ENCODE data around the gene STAT3.

Gene STAT3

DNA sequence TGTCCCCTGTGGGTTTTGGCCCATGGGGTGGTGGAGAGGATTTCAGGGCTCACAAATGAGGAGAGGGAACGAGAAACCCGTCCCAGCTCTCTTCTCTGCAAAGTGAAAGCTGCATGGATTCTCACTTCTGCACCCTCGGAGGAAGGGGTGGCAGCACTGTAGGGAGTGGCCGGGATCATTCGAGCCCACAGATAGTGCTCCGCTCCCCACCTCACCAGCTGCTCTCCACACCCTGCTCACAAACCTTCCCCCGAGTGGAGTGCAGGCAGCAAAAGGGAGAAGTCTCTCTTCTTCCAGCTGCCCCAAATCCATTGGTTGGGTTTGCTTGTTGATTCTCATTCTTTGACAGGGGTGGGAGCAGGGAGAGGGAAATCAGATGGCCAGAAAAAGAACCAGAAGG lies 79.8 kb downstream of the STAT3 start:
- H3K27me3 ChIP-seq (ENCODE audit: control insufficient read depth, low read length), result no peaks in the 10 kb centered on the region
- H3K4me3 ChIP-seq (ENCODE audit: low read length), result no peak overlapping the region
- H3K9me2 ChIP-seq (replicated peaks; ENCODE audit: control insufficient read depth, low read length), result no peaks in the 10 kb centered on the region
- H3K4me1 ChIP-seq (ENCODE audit: control insufficient read depth, low read length), result peaks cover 21% of the 10 kb centered on the region
- no peaks in the 10 kb centered on the region for H3K36me3 ChIP-seq (ENCODE audit: control insufficient read depth, low read length)
- no peak overlapping the region for H3K4me2 ChIP-seq (ENCODE audit: low read length)
- no peaks in the 10 kb centered on the region for H4K20me1 ChIP-seq (ENCODE audit: control insufficient read depth, insufficient read depth, low read depth, low read length)
- H3K79me2 ChIP-seq (ENCODE audit: control insufficient read depth, low read length), result no peaks in the 10 kb centered on the region
- no peak for TF ChIP-seq EZH2phosphoT487 (IDR thresholded peaks at IDR 0.05; ENCODE audit: borderline replicate concordance, low read length)
- TF ChIP-seq, protein P1, sequence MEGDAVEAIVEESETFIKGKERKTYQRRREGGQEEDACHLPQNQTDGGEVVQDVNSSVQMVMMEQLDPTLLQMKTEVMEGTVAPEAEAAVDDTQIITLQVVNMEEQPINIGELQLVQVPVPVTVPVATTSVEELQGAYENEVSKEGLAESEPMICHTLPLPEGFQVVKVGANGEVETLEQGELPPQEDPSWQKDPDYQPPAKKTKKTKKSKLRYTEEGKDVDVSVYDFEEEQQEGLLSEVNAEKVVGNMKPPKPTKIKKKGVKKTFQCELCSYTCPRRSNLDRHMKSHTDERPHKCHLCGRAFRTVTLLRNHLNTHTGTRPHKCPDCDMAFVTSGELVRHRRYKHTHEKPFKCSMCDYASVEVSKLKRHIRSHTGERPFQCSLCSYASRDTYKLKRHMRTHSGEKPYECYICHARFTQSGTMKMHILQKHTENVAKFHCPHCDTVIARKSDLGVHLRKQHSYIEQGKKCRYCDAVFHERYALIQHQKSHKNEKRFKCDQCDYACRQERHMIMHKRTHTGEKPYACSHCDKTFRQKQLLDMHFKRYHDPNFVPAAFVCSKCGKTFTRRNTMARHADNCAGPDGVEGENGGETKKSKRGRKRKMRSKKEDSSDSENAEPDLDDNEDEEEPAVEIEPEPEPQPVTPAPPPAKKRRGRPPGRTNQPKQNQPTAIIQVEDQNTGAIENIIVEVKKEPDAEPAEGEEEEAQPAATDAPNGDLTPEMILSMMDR (IDR thresholded peaks at IDR 0.05; ENCODE audit: low read depth, low read length, poor library complexity, severe bottlenecking), result no peak
- H3K9me3 ChIP-seq (ENCODE audit: control insufficient read depth, insufficient read depth, low read length), result no peaks in the 10 kb centered on the region
- no peak overlapping the region for H3K27ac ChIP-seq (ENCODE audit: low read depth, low read length)
- no peaks in the 10 kb centered on the region for H3F3A ChIP-seq (ENCODE audit: control insufficient read depth, insufficient read depth)

DNA sequence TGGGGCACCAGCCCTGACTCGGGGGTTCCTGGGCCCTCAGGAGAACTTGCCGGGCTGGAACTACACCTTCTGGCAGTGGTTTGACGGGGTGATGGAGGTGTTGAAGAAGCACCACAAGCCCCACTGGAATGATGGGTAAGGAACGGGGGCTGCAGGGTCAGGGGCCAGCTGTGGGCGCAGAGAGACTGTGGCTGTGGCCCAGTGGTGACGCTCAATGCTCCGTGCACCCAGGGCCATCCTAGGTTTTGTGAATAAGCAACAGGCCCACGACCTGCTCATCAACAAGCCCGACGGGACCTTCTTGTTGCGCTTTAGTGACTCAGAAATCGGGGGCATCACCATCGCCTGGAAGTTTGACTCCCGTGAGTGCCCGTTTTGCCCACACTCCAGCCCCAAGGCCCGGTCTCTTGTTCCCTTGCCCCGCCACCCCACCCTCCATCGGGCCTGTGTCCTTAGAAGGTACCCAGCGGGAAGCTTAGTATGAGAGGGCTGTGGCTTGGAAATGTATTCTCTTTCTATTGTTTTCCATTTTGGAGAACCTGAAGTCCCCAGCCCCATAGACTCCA lies 80.8 kb downstream of the STAT3 start:
- Histone ChIP-seq H3K27me3 (ENCODE audit: control insufficient read depth, low read length) (no peaks in the 10 kb centered on the region), H4K20me1 (ENCODE audit: control insufficient read depth, insufficient read depth, low read depth, low read length) (no peaks in the 10 kb centered on the region), H3F3A (ENCODE audit: control insufficient read depth, insufficient read depth) (no peaks in the 10 kb centered on the region), H3K9me3 (ENCODE audit: control insufficient read depth, insufficient read depth, low read length) (no peaks in the 10 kb centered on the region), H3K4me3 (ENCODE audit: low read length) (no peak overlapping the region), H3K79me2 (ENCODE audit: control insufficient read depth, low read length) (no peaks in the 10 kb centered on the region), H3K27ac (ENCODE audit: low read depth, low read length) (no peak overlapping the region), H3K4me1 (ENCODE audit: control insufficient read depth, low read length) (peaks cover 11% of the 10 kb centered on the region), H3K4me2 (ENCODE audit: low read length) (no peak overlapping the region), H3K9me2 (replicated peaks; ENCODE audit: control insufficient read depth, low read length) (no peaks in the 10 kb centered on the region), H3K36me3 (ENCODE audit: control insufficient read depth, low read length) (no peaks in the 10 kb centered on the region)
- TF ChIP-seq, protein P1 (IDR thresholded peaks at IDR 0.05; ENCODE audit: low read depth, low read length, poor library complexity, severe bottlenecking), result no peak
- no peak for TF ChIP-seq EZH2phosphoT487 (IDR thresholded peaks at IDR 0.05; ENCODE audit: borderline replicate concordance, low read length)

DNA sequence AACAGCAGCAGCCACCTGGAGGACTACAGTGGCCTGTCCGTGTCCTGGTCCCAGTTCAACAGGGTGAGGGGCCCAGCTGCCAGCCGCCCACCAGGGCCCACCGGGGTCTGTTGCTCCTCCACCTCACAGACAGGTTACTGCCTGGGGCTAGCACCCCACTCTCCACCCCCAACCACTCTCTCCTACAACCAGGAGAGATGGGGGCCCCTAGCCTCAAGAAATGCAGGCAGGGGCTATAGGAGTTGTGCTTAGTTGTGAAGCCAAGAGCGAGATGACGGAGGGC lies 81.9 kb downstream of the STAT3 start:
- Histone ChIP-seq H3F3A (ENCODE audit: control insufficient read depth, insufficient read depth) (no peaks in the 10 kb centered on the region), H3K9me2 (replicated peaks; ENCODE audit: control insufficient read depth, low read length) (no peaks in the 10 kb centered on the region), H3K36me3 (ENCODE audit: control insufficient read depth, low read length) (no peaks in the 10 kb centered on the region), H3K27me3 (ENCODE audit: control insufficient read depth, low read length) (no peaks in the 10 kb centered on the region), H3K27ac (ENCODE audit: low read depth, low read length) (no peak overlapping the region), H3K79me2 (ENCODE audit: control insufficient read depth, low read length) (no peaks in the 10 kb centered on the region), H3K4me3 (ENCODE audit: low read length) (no peak overlapping the region), H3K4me2 (ENCODE audit: low read length) (no peak overlapping the region), H3K9me3 (ENCODE audit: control insufficient read depth, insufficient read depth, low read length) (no peaks in the 10 kb centered on the region), H3K4me1 (ENCODE audit: control insufficient read depth, low read length) (no peaks in the 10 kb centered on the region), H4K20me1 (ENCODE audit: control insufficient read depth, insufficient read depth, low read depth, low read length) (no peaks in the 10 kb centered on the region)
- TF ChIP-seq, protein P1 (IDR thresholded peaks at IDR 0.05; ENCODE audit: low read depth, low read length, poor library complexity, severe bottlenecking), result no peak
- no peak for TF ChIP-seq EZH2phosphoT487 (IDR thresholded peaks at IDR 0.05; ENCODE audit: borderline replicate concordance, low read length)

All from DOHH2 (cell line).